Brain pericyte (primary cell): Measurements from ENCODE around the gene DPAGT1.
"Not testable (repeated sequence)": the region's sequence is repeated elsewhere in the genome, so short reads cannot be mapped to it uniquely, and the experiment has no call there.

Experiments used
- DNase-seq: peaks from one replicate; pipeline ENCODE4 v3.0.0-alpha.2; 2012; ENCODE audit warnings: low read depth, low spot score

Gene DPAGT1

DNA sequence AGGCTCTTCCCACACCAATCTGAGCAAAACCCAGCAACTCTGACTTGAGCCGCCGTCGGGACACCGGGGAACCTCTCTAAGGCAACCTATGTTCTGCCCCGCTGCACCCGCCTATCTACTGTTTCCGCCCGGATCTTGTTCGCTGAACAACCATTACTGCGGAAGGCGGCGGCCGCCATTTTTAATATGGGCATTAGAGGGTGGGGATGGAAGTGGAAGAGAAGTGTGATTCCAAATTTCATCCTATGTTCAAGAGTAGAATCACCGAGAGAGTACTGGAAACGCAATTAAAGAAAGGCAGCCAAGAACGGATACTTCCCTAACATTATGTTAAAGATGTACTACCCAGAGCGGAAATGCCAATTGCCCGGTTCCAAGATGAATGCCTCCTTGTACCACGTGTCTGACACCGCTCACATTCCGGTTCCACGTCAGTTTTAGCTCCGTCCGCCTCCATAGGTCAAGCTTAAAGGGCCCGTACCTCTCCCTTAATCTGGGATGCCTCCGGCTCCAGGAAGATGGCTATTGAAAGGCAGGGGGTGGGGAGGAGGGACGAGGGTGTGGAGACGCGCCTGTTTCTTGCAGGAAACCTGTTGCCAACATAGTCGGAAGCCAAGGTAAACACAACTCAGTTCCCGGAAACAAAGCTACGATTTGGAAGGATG, at the start of gene DPAGT1:
Gene DPAGT1 (minus strand): TSS at position 95 of the 665 bp plus-strand sequence. CDS start 198 bp downstream, outside the sequence.
- peak; percentile 89 for DNase-seq

DNA sequence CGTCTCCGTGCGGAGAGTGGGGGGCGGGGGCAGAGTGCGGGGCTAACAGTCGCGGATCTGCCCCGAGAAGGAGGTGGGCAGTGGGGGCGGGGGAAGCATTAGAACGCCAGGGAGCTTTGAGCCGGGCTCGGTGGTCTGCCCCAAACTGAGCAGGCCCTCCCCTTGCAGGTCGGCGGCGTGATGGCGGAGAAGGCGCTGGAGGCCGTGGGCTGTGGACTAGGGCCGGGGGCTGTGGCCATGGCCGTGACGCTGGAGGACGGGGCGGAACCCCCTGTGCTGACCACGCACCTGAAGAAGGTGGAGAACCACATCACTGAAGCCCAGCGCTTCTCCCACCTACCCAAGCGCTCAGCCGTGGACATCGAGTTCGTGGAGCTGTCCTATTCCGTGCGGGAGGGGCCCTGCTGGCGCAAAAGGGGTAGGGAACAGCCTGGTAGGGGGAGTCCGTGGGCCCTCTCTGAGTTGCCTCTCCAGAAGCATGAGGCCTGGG, 48.2 kb upstream of the DPAGT1 start:
- no peak for DNase-seq

DNA sequence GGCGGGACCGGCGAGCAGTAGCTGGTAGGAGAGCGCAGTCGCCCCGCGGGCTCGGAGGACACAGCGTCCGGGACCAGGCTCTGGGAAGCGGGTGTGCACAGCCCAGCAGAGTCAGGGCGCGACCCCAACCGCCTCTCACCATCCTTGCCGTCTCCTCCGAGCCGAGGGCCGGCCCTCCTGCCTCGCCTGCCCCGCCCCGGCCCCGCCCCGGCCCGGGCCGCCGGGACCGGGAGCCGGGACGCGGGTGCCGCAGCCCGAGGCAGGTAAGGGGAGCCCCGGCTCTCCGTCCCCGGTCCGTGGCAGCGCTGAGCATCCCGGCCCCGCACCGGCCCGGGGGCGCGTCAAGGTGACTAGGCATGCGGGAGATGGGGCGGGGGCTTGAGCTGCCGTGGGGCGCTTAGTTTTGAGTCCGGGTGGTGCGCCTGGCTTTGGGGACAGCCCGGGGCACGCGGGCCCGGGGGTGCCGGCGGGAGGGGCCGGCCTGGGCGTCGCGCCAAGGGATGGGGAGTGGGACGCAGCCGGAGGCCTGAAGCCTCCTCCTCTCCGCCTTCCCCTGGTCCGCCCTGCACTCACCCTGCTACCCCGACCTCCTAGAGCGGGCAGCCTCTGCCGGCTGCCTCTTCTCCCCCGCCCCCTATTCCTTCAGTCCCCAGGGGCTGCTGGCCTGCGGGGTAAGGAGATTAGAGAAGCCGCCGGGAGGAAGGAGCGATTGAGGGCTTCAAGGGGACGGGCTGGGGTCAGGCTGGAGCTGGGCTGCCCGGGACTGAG, 47.5 kb upstream of the DPAGT1 start, which contains the start of gene ABCG4:
Gene ABCG4 (plus strand): TSS at position 35 of the 768 bp plus-strand sequence. CDS start 914 bp downstream, outside the sequence.
- no peak for DNase-seq

DNA sequence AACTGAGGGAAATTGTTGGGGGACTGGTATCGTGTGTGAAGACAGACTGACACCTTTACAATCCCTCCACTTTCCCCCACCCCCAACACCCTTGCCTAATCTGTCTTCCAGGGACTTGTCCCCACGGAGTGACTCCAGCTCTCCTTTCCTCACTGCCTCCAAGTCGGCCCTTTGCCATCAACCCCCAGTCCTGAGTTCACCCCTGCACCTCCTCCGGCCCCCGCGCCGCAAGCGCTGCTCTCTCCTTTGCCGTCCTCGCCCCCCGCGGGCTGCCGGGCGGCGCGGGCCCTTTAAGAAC, 47.0 kb upstream of the DPAGT1 start:
- DNase-seq: no peak

DNA sequence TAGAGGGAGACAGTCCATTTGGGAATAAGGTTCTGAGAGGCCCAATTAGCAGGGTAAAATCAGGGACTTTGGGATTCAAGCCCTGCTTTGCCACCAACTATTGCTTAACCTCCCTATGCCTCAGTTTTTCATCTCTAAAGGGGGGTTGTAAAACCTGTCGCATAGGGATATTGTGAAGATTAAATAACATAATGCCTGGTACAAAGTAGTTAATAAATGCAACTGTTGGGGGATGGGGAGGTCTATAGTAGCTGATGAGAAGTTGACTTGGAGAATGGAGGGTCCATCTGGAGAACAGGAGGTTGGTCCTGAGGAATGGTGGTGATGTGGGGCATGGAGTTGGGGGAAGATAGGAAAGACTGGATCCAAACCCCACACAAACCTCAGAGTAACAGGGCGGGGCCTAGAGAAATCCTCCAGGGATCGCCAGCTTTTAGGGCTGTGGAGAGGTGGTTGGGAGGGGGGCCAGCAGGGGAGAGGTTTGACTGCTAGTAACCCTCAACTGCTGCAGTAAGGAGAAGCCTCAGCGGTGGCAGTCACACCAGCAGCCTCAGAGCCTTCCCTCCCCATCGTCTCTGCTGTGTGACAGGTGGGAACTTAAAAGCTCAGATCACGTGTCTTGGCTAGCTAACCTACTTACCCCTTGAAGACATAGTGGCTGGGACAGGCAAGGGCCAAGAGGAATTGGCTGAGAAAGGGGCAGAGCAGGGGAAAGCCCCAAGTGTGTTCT, 46.1 kb upstream of the DPAGT1 start:
- DNase-seq: no peak

DNA sequence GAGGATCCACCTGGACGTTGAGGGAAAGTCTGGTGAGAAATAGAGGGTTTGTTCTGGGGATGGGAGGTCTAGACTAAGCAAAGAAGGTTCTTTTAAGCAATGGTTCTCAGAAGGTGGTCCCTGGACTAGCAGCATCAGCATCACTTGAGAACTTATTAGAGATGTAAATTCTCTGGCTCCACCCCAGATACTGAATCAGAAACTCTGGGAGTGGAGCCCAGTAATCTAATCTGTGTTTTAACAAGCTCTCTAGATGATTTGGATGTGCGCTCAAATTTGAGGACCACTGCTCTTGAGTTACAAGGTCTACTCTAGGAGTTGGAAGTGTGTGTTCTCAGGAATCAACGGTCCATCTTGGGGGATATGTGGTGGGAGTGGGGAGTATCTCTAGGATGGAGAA, 43.9 kb upstream of the DPAGT1 start:
- DNase-seq: no peak

DNA sequence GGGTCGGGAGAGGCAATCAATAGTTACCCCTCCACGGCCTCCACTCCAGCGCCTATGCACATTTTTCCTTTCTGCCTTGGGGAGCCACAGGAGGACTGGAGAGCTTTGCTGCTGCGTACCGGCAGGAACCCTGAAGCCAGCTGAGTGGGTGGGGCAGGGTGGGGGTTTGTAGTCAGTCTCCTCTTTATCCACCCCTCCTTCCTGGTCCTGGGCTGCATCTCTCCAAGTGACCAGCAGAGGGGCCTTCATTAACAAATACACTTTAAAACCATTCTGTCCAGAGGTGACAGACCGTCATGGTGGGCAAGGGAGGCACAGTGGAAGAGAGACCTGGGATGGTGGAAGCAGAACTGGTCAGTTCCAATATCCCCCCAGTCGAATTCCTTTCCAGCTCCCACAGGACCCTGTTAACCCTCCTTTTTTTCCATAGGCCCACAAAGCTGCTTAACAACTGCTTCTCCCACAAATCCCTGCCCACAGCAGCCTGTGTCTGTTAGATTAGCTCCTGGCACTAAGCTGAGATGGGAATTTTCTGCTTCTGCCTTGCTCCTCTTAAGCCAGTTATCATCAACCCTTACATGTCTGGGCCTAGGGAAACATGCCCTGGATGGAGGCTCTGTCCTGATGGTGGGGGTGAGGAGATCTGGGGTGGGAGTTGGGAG, 43.3 kb upstream of the DPAGT1 start:
- no peak for DNase-seq

DNA sequence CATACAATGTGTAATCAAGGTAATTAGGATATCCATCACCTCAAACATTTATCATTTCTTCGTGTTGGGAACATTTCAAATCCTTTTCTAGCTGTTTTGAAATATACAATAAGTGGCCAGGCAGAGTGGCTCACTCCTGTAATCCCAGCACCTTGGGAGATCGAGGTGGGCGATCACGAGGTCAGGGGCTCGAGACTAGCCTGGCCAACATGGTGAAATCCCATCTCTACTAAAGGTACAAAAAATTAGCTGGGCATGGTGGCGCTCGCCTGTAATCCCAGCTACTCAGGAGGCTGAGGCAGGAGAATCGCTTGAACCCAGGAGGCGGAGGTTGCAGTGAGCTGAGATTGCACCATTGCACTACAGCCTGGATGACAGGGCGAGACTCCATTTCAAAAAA, 37.6 kb upstream of the DPAGT1 start:
- not testable (repeated sequence) for DNase-seq

DNA sequence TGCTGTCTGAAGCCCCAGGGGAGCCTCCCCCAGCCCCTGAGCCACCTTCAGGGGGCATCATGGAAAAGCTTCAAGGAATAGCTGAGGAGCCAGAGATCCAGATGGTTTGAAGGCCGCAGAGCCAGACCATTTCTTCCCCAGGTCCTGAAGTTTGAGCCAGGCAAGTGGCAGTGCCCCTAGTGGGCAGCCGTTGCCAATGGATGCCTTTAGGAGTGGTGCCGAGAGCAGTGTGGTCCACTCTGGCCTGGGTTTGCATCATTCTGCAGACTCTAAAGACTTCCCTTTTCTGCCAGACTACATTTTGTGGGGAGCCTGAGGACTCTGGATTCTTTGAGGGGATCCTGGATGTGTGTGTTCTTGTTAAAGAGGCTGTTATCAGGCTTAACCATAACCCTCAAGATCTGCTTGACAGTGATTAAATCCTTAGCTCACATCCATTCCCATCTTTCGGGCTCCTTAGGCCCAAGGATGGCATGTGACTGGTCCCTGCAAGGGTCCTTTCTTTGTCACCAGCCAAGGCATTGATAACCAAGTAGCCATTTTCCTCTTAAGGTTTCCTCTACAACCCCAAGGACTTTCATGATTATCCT, 32.8 kb upstream of the DPAGT1 start:
- DNase-seq: no peak

DNA sequence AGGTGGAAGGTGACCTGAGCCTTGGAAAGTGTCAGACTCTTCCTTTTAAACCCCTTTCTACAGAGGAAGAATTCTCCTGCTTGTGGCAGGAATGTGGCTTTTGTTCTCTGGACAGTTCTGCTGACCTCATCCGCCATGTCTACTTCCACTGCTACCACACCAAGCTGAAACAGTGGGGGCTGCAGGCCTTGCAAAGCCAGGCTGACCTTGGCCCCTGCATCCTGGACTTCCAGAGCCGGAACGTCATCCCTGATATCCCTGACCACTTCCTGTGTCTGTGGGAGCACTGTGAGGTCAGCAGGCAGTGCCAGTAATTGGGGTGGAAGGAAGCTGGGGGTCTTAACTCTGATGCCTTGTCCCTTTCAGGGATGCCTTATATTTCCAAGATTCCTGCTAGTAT, 29.0 kb upstream of the DPAGT1 start:
- no peak for DNase-seq

DNA sequence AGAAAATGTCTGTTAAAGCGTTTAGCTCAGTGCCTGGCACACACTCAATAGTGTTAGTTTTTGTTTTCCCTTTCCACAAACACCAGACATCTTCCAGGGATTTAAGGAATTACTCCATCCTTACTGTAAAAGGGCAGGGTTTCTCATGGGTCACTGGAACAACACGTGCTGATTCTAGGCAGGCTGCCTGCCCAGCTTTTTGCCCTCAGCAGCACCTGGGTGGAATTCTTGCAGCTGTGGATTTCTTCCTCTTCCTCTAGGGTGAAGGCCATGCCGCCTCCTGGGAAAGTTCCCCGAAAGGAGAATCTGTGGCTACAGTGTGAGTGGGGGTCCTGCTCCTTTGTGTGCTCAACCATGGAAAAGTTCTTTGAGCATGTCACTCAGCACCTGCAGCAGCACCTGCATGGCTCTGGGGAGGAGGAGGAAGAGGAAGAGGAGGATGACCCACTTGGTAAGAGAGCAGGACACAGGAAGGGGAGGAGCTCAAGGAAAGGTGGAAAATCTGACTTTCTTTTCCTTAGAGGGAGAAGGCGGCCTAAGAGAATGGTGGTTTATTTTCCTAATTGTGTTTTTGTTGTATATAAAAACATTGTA, 25.1 kb upstream of the DPAGT1 start:
- no peak for DNase-seq

DNA sequence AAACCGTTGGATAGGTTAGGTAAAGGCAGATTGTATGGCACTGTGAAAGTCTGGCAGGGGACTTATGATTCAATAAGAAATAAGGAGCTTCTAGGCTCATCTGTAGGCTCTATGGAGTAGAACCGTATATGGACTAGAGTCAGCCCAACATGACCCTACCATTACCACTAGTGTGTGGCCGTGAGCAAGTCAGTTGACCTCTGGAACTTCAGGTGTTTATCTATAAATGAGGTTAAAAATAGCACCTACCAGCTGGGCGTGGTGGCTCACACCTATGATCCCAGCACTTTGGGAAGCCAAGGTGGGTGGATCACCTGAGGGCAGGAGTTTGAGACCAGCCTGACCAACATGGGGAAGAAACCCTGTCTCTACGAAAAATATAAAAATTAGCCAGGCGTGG, 24.2 kb upstream of the DPAGT1 start:
- no peak for DNase-seq

DNA sequence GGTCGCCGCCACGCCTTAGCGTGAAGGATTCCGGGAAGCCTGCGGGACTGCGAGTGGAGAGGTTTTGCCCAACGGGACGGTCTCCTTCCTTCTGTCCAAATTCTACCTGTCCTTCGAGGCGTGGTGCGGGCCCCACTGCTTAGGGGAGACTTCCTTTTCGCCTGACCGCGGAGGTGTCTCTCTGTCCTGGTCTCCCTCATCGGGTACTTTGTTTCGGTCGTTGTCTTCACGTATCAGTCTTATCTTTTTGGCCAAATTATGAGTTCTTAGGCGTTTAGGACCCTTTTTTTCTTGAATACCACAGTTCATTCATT, 20.1 kb upstream of the DPAGT1 start:
- DNase-seq: no peak

DNA sequence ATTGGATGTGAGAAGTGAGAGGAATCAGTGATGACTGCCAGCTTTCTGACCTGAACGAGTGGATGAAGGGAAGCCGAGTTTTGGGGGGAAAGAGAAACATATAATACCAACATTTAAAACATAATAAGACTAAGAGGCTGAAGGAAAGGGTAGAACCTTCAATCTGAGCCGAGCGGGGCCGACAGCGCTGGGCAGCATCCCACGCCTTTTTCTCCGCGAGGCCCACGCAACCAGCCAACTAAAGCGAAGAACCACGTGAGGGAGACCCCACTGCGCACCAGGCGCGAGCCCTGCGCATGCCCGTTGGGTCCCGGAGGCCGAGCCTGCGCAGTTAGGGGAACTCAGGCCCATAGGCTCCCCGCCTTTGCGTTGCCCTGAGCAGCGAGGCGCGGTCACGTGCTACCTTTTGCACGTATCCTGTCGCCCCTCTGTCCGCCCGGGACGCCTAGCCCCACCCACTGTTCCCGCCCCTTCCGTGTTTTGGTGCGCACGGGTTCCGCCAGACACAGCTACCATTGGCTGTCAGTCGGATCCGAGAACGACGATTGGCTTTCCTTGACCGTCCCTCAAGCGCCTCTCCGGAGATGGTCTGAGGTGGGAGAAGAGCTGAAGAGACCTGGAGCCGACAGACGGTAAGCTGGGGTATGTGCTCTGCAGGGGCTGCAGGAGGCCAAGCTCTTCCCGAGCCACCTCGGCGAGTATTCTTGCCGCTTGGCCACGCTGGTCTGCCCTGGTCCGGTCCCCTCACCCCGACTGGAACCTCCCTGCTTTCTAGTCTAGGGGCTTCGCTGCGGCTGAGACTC, 19.6 kb upstream of the DPAGT1 start, which contains the start of gene HINFP:
Gene HINFP (plus strand): TSS at position 573 of the 803 bp plus-strand sequence. CDS start 5,365 bp downstream, outside the sequence.
- peak; percentile 98 for DNase-seq

DNA sequence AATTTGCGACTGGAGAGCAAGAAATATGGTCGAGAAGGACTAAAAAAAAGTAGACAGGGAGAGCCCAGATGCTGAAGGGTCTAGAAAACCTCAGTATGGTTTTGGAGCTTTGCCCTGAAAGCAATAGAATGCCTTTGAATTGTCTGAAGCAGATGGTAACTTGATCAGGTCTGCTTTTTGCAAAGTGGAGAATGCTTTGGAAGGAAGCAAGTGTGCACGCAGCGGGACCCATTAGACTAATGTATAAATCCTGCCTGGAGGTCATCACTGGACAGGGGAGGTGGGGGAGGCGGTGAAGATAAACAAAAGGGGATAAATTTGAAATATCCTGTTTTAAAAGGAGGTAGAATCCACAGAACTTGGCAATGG, 19.0 kb upstream of the DPAGT1 start:
- DNase-seq: no peak

DNA sequence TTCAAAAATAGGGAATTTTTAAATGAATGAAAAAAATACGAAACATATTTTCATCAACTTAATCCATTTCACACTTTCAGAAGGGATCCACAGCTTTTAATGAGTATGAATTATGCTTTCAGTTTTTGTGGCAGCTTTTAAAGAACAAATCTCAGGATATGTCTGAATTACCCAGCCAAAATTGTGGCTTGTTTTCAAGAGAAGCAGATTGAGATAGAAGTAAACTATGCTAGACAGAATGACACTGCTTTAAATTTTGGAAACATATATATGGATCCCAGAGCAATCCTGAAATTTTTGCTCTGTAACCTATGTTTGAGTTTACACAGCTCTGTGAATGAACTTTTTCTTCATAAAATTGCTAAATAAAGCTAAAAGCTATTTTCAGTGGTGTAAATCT, 17.3 kb upstream of the DPAGT1 start:
- no peak for DNase-seq

DNA sequence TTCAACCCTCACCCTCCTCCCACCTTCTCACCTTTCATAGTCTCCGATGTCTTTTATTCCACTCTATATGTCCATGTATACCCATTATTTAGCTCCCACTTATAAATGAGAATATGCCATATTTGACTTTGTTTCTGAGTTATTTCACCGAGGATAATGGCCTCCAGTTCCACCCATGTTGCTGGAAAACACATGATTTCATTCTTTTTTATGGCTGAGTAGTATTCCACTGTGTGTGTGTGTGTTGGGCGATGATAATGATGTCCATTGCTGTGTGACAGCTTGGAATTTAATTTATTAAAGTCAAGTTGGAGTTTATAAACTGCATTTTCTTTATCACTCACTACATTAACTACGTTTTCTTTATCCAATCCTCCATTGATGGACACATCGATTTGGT, 16.6 kb upstream of the DPAGT1 start:
- no peak for DNase-seq

DNA sequence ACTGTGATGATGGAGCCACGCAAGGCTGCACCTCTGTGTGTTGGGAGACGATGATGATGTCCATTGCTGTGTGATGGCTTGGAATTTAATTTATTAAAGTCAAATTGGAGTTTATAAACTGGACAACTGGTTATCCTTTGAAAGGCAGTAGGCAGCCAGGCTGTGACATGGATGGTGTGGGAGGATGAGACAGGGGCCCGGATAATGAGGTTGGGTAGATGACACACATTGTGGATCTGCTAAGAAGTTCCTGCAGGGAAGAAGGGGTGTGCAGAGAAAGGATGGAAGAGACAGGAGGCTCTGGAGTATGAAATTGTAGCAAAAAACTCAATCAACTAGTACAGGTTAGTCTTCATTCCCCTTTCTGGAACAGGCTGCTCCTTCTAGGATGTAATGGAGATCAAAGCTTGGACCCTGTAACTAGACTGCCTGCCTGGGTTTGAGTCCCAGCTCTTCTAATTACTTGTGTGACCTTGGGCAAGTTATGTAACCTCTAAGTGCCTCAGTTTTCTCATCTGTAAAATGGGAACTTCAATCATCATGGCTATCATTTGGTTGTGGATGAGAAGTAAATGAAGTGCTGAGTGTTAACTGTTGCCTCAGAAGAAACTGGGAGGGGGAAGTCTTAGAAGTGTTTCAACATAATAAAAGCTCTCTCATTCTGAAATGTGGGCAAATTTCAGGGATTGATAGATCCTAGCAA, 15.5 kb upstream of the DPAGT1 start:
- DNase-seq: no peak

DNA sequence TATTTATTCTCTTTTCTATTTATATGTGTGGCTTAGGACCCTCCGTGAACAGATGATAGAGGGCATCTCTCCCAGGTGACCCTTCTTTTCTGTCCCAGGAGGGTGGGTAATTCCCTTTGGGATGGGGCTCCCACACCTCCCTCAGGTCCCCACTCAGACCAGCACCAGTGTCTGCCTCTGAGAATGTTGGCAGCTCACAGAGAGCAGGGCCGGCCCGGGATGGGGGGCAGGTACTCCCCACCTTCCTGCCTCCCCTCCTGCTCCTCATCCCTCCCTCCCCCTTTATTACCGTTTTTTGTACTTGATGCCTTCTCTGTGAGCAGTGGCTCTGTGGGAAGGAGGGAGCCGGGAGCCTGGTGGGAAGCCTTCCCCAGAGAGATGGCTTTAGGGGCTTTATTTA, 14.9 kb upstream of the DPAGT1 start:
- no peak for DNase-seq

DNA sequence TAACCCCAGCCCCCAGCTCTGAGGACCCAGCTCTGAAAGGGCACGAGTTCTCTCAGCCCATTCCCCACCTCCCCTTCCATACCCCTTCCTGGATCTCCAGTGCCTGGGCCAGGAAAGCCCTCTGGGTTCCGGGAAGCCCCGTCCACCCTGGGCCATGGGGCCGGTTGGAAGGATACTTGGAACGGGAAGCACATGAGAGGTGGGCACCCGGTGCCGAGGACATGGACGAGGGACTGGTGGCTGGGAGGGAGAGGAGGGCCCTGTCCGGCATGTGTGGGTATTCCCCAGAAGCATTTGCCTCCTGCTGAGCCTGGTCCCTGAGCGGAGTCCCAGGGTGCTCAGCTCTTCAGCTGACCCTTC, 14.6 kb upstream of the DPAGT1 start:
- DNase-seq: no peak
